Measurements from ENCODE around the gene IVL.

GRCh38 chr1:152880907-152881306, 27.4 kb upstream of the IVL start:
- TF ChIP-seq CTCF (IDR thresholded peaks at IDR 0.05), result no peak
- no peak for TF ChIP-seq EP300 (IDR thresholded peaks at IDR 0.05)
- TF ChIP-seq POLR2A (IDR thresholded peaks at IDR 0.05), result no peak
